OCI-LY7 (cell line): ENCODE results near the gene ORC6. TPM values are rescaled to one million over a fixed set of nuclear protein-coding genes. Genes with fewer than 3 reads are reported as not detected.

ENCODE experiments used
- BruUV-seq: library from RNA; stranded (reverse); fragments of 400-500 nt; replicated peaks from 2 replicates; lab custom pipeline; 2021; lab: Mats Ljungman, UMichigan
- CTCF ChIA-PET: fragments of 300-600 bp; sonication (Branson Sonifier 250); formaldehyde crosslinking; loops from one replicate; lab custom pipeline; 2022; ENCODE audit warnings: antibody characterized with exemption; ENCODE audit not compliant: unreplicated experiment; lab: Charles Lee
- POLR2A ChIA-PET: fragments of 300-600 bp; sonication (Branson Sonifier 250); formaldehyde crosslinking; loops from one replicate; lab custom pipeline; 2022; ENCODE audit warnings: antibody characterized with exemption; lab: Charles Lee
- DNase-seq: peaks from one replicate; pipeline ENCODE4 v3.0.0-alpha.2; 2015; ENCODE audit warnings: low spot score
- H2AFZ ChIP-seq: fragments of 200-600 bp; sonication (generic), shearing (Covaris generic); 2 replicates; pipeline ENCODE4 v1.6.1; 2014; ENCODE audit warnings: mild to moderate bottlenecking, antibody characterized with exemption, low read length, moderate library complexity
- H3K27ac ChIP-seq: fragments of 200-600 bp; sonication (generic); 2 replicates; pipeline ENCODE4 v1.5.1; 2014; ENCODE audit warnings: mixed run types, low read depth, mild to moderate bottlenecking, moderate library complexity, low read length, inconsistent platforms; ENCODE audit not compliant: poor library complexity, severe bottlenecking
- H3K36me3 ChIP-seq: fragments of 200-600 bp; sonication (generic); 2 replicates; pipeline ENCODE4 v1.6.1; 2014; ENCODE audit warnings: mild to moderate bottlenecking, antibody characterized with exemption, low read length, moderate library complexity, mixed read lengths; ENCODE audit not compliant: insufficient read depth
- H3K4me1 ChIP-seq: fragments of 200-600 bp; sonication (generic); 2 replicates; pipeline ENCODE4 v1.5.1; 2014; ENCODE audit warnings: mild to moderate bottlenecking, low read length; ENCODE audit not compliant: insufficient read depth, poor library complexity, severe bottlenecking
- H3K4me2 ChIP-seq: fragments of 200-600 bp; sonication (generic); 2 replicates; pipeline ENCODE4 v1.6.1; 2014; ENCODE audit warnings: mild to moderate bottlenecking, low read length
- H3K4me3 ChIP-seq: fragments of 200-600 bp; sonication (generic); 2 replicates; pipeline ENCODE4 v1.5.1; 2014; ENCODE audit warnings: mild to moderate bottlenecking, low read depth, low read length; ENCODE audit not compliant: poor library complexity, severe bottlenecking
- H3K79me2 ChIP-seq: fragments of 200-600 bp; sonication (generic); 2 replicates; pipeline ENCODE4 v1.6.1; 2016; ENCODE audit warnings: low read depth, mild to moderate bottlenecking, low read length, moderate library complexity, mixed read lengths; ENCODE audit not compliant: insufficient read depth
- H3K9me2 ChIP-seq: fragments of 200-600 bp; sonication (generic); 2 replicates; pipeline ENCODE4 v1.6.1; 2016; ENCODE audit warnings: mild to moderate bottlenecking, low read length, mixed read lengths; ENCODE audit not compliant: insufficient read depth
- H3K9me3 ChIP-seq: fragments of 200-600 bp; sonication (generic); 2 replicates; pipeline ENCODE4 v1.6.1; 2014; ENCODE audit warnings: mild to moderate bottlenecking, mixed run types, low read length, mixed read lengths
- H4K20me1 ChIP-seq: fragments of 200-600 bp; sonication (generic); 2 replicates; pipeline ENCODE4 v1.6.1; 2014; ENCODE audit warnings: mild to moderate bottlenecking, antibody characterized with exemption, low read length, moderate library complexity, mixed read lengths; ENCODE audit not compliant: insufficient read depth
- EZH2phosphoT487 ChIP-seq: fragments of 200-600 bp; sonication (generic); IDR thresholded peaks from 2 replicates; pipeline ENCODE4 v1.6.1; 2018; ENCODE audit warnings: low read depth, borderline replicate concordance, mild to moderate bottlenecking, mixed run types, antibody characterized with exemption, low read length, moderate library complexity, mixed read lengths
- intact Hi-C: fragments of 100-400 bp; cut with micrococcal nuclease; formaldehyde crosslinking; loops from one replicate; pipeline ENCODE4 v1.10.0; 2022; ENCODE audit not compliant: unreplicated experiment
- total RNA-seq, 2 experiments: library from RNA; depleted of rRNA in 1 of 2; stranded (reverse); fragments of >200 nt in 1 of 2; shearing (Covaris generic) in 1 of 2; gene quantifications; 2 replicates each; pipeline ENCODE4 v1.2.3, GENCODE V29; 2014 to 2022
- TF ChIP-seq, protein P1 (sequence below): fragments of 200-600 bp; sonication (generic); conservative IDR thresholded peaks from 2 replicates; pipeline ENCODE4 v1.5.1; 2014; ENCODE audit warnings: mild to moderate bottlenecking, antibody characterized with exemption, low read length, moderate library complexity, mixed read lengths

Gene ORC6
- total RNA-seq, 2 experiments from 2014 or later: 67.4 to 100 TPM

DNA sequence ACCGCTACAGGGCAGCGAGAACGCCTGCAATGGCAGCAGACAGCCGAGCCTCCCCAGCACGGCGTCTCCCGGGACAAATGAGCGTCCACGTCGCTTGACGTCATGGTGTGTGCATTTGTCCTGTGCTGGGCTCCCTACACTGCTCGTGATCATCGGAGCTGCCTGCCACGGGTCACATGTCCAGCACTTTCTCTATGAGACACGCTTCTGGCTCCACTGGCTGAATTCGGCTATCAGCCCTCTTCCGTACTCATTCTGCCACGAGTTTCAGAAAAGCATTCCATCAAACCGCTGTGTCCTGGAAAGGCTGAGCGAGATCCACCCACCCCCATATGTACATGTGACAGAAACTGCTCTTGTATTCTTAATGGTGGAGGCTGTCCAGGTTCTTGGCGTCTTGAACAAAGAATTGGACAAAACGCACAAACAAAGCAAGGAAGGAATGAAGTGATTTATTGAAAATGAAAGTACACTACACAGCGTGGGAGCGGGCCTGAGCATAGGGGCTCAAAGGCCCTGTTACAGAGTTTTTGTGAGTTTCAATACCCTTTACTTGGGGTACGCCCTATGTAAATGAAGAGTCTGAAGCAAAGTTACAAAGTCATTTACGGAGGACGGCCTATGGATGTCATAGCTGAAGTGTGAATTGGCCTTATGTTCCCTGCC lies 39.7 kb upstream of the ORC6 start:
- intact Hi-C loops: no loop called here
- H3K4me1 ChIP-seq: no peaks in the 10 kb centered on the region
- H3K79me2 ChIP-seq: no peaks in the 10 kb centered on the region
- ChIA-PET CTCF (no interaction called here), POLR2A (no interaction called here)
- H3K9me3 ChIP-seq: no peaks in the 10 kb centered on the region
- no peak overlapping the region for H3K4me3 ChIP-seq
- no peaks in the 10 kb centered on the region for H3K9me2 ChIP-seq
- H2AFZ ChIP-seq: no peak overlapping the region
- H3K36me3 ChIP-seq: no peaks in the 10 kb centered on the region
- no TSS peak for BruUV-seq
- no peak for TF ChIP-seq EZH2phosphoT487
- TF ChIP-seq, protein P1, sequence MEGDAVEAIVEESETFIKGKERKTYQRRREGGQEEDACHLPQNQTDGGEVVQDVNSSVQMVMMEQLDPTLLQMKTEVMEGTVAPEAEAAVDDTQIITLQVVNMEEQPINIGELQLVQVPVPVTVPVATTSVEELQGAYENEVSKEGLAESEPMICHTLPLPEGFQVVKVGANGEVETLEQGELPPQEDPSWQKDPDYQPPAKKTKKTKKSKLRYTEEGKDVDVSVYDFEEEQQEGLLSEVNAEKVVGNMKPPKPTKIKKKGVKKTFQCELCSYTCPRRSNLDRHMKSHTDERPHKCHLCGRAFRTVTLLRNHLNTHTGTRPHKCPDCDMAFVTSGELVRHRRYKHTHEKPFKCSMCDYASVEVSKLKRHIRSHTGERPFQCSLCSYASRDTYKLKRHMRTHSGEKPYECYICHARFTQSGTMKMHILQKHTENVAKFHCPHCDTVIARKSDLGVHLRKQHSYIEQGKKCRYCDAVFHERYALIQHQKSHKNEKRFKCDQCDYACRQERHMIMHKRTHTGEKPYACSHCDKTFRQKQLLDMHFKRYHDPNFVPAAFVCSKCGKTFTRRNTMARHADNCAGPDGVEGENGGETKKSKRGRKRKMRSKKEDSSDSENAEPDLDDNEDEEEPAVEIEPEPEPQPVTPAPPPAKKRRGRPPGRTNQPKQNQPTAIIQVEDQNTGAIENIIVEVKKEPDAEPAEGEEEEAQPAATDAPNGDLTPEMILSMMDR: no peak
- no peaks in the 10 kb centered on the region for H4K20me1 ChIP-seq
- H3K4me2 ChIP-seq: no peak overlapping the region
- no peak overlapping the region for H3K27ac ChIP-seq
- no peak for DNase-seq

DNA sequence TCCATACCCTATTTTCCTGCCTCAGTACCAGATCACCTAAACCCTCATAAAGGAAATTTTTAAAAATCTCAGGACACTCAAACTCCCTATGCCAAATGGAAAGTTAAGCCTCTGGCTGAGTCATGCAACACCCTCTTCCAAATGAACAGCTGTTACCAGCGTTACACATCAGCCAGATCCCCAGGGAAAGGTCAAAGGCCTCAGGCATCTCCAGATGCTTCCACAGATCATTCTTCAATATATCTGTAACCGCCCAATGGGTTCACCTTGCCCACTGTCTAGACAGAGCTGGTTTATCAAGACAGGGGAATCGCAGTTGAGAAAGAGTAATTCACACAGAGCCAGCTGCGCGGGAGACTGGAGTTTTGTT lies 39.2 kb upstream of the ORC6 start:
- no peaks in the 10 kb centered on the region for H4K20me1 ChIP-seq
- no peak for DNase-seq
- no peaks in the 10 kb centered on the region for H3K4me1 ChIP-seq
- ChIA-PET POLR2A (no interaction called here), CTCF (no interaction called here)
- no peak overlapping the region for H3K27ac ChIP-seq
- H3K9me2 ChIP-seq: no peaks in the 10 kb centered on the region
- no peaks in the 10 kb centered on the region for H3K36me3 ChIP-seq
- no peak overlapping the region for H3K4me3 ChIP-seq
- intact Hi-C loops: no loop called here
- H3K79me2 ChIP-seq: no peaks in the 10 kb centered on the region
- H3K9me3 ChIP-seq: no peaks in the 10 kb centered on the region
- BruUV-seq: no TSS peak
- H3K4me2 ChIP-seq: no peak overlapping the region
- H2AFZ ChIP-seq: no peak overlapping the region
- TF ChIP-seq EZH2phosphoT487: no peak
- TF ChIP-seq, protein P1: no peak

GRCh38 chr16:46651305-46651704 lies 38.2 kb upstream of the ORC6 start:
- TF ChIP-seq EZH2phosphoT487: no peak
- TF ChIP-seq, protein P1: no peak
- H3K4me2 ChIP-seq: no peak overlapping the region
- no peaks in the 10 kb centered on the region for H4K20me1 ChIP-seq
- no peaks in the 10 kb centered on the region for H3K79me2 ChIP-seq
- no peaks in the 10 kb centered on the region for H3K9me3 ChIP-seq
- ChIA-PET POLR2A (no interaction called here), CTCF (no interaction called here)
- no peak overlapping the region for H3K4me3 ChIP-seq
- H3K27ac ChIP-seq: no peak overlapping the region
- no peak for DNase-seq
- no peaks in the 10 kb centered on the region for H3K4me1 ChIP-seq
- no peaks in the 10 kb centered on the region for H3K9me2 ChIP-seq
- BruUV-seq: no TSS peak
- no peak overlapping the region for H2AFZ ChIP-seq
- H3K36me3 ChIP-seq: no peaks in the 10 kb centered on the region
- intact Hi-C loops: no loop called here
